Transverse colon (tissue), 4 donors: ENCODE data around the gene VGLL3. TPM values are rescaled to one million over a fixed set of nuclear protein-coding genes. Genes with fewer than 3 reads are reported as not detected.

Experiments
- DNase-seq: peaks from one replicate; pipeline ENCODE4 v3.0.0-alpha.2; 2019
- H3K27ac ChIP-seq, 4 donors: fragments of 200-600 bp; sonication (generic); 2 replicates each; pipeline ENCODE4 v1.5.1; 2016 to 2018; ENCODE audit warnings: inconsistent platforms in 4 of 4
- H3K27me3 ChIP-seq: fragments of 200-600 bp; sonication (generic); 2 replicates; pipeline ENCODE4 v1.5.1; 2017; ENCODE audit warnings: inconsistent platforms
- H3K36me3 ChIP-seq, 4 donors: fragments of 200-600 bp; sonication (generic); 2 replicates each; pipeline ENCODE4 v1.5.1; 2017 to 2019; ENCODE audit warnings: inconsistent platforms in 4 of 4
- H3K4me1 ChIP-seq, 4 donors: fragments of 200-600 bp; sonication (generic); 2 replicates each; pipeline ENCODE4 v1.5.1; 2017 to 2020; ENCODE audit warnings: inconsistent platforms in 4 of 4
- H3K4me3 ChIP-seq, 4 donors: fragments of 200-600 bp; sonication (generic); 1 replicate in 1 of 4; 2 replicates in 3 of 4; pipeline versions ENCODE4 v1.5.1 to v1.6.1; 2017 to 2019; ENCODE audit warnings: inconsistent platforms in 4 of 4
- H3K9me3 ChIP-seq, 2 donors: fragments of 200-600 bp; sonication (generic); 2 replicates each; pipeline ENCODE4 v1.5.1; 2017 to 2019; ENCODE audit warnings: inconsistent platforms in 2 of 2
- CTCF ChIP-seq, 5 experiments: fragments of 200-600 bp in 3 of 5; fragments of 450-650 bp in 2 of 5; sonication (generic) in 3 of 5; IDR thresholded peaks; 1 replicate in 2 of 5; 2 replicates in 3 of 5; pipeline ENCODE4 v1.5.1; 2016 to 2017; ENCODE audit warnings: antibody characterized with exemption in 5 of 5, inconsistent platforms in 3 of 5, mild to moderate bottlenecking in 2 of 5, moderate library complexity in 1 of 5
- EP300 ChIP-seq: sonication (generic); formaldehyde crosslinking; IDR thresholded peaks from one replicate; pipeline ENCODE4 v1.6.1; 2017; ENCODE audit warnings: antibody characterized with exemption, low read depth
- POLR2A ChIP-seq: fragments of 450-650 bp; IDR thresholded peaks from one replicate; pipeline ENCODE4 v1.6.1; 2016; ENCODE audit warnings: antibody characterized with exemption, mild to moderate bottlenecking, moderate library complexity
- POLR2AphosphoS5 ChIP-seq, 3 donors: sonication (generic); formaldehyde crosslinking; IDR thresholded peaks; one replicate each; pipeline ENCODE4 v1.6.1; 2016; ENCODE audit warnings: antibody characterized with exemption in 3 of 3
- WGBS, 2 donors: methylation state at CpG; one replicate each; pipeline ENCODE4 v1.1.5; 2018; ENCODE audit warnings: low coverage in 1 of 2; 5-methylcytosine and 5-hydroxymethylcytosine counted together
- in situ Hi-C, 4 donors: fragments of 200-750 bp; cut with MboI; loops; one replicate each; pipeline versions ENCODE4 v1.15.0 to v1.15.1; 2017; ENCODE audit warnings: low sequenced_read_pairs in 3 of 4, low pct_ligation_motif_present in 1 of 4, low pct_unique_long_range_greater_than_20kb in 1 of 4
- intact Hi-C: fragments of 100-400 bp; cut with DNase I; formaldehyde crosslinking; loops from one replicate; pipeline ENCODE4 v1.15.1; 2023; ENCODE audit warnings: low total_unique reads
- total RNA-seq, 4 donors: library from RNA; depleted of rRNA; stranded (reverse); fragments of >200 nt; gene quantifications; one replicate each; pipeline ENCODE4 v1.1.0, GENCODE V29; 2016

Gene VGLL3
- total RNA-seq, 4 donors from 2014 or later: 3.8 to 138 (median 8.0) TPM

- in situ Hi-C loops: no loop called here
- intact Hi-C loops: no loop called here
- Histone ChIP-seq H3K4me1 (no peaks in the 10 kb centered on the region), H3K9me3 (no peaks in the 10 kb centered on the region), H3K36me3 (no peaks in the 10 kb centered on the region), H3K4me3 (no peak overlapping the region), H3K27me3 (no peaks in the 10 kb centered on the region), H3K27ac (no peak overlapping the region)
- TF ChIP-seq CTCF (IDR thresholded peaks at IDR 0.05): no peak
- WGBS, 2 donors: 70 to 78% methylated on average over 3 of the region's 3 CpGs
- no peak for DNase-seq
Observed at GRCh38 chr3:86923071-86923491, 67.9 kb downstream of the VGLL3 start.

GRCh38 chr3:86921971-86922680 is 68.8 kb downstream of the VGLL3 start:
- no peaks in the 10 kb centered on the region for H3K27me3 ChIP-seq
- in situ Hi-C loops (no loop called here), intact Hi-C loops (no loop called here)
- WGBS, 2 donors: 0 to 81% methylated on average over 1 of the region's 1 CpG
- H3K36me3 ChIP-seq: no peaks in the 10 kb centered on the region
- TF ChIP-seq EP300 (no peak), CTCF (IDR thresholded peaks at IDR 0.05) (no peak), POLR2A (no peak)
- H3K9me3 ChIP-seq: no peaks in the 10 kb centered on the region
- no peaks in the 10 kb centered on the region for H3K4me1 ChIP-seq
- no peak overlapping the region for H3K4me3 ChIP-seq
- no peak for DNase-seq
- H3K27ac ChIP-seq: no peak overlapping the region

- no peaks in the 10 kb centered on the region for H3K27me3 ChIP-seq
- WGBS, 2 donors: 60 to 61% methylated on average over 3 of the region's 3 CpGs
Observed at GRCh38 chr3:86914670-86915069, 76.3 kb downstream of the VGLL3 start.

GRCh38 chr3:86913160-86913559 is 77.8 kb downstream of the VGLL3 start:
- TF ChIP-seq POLR2A (no peak), EP300 (no peak), POLR2AphosphoS5 (IDR thresholded peaks at IDR 0.05) (no peak), CTCF (IDR thresholded peaks at IDR 0.05) (no peak)
- Histone ChIP-seq H3K27ac (no peak overlapping the region), H3K4me3 (no peak overlapping the region), H3K4me1 (no peaks in the 10 kb centered on the region), H3K9me3 (no peaks in the 10 kb centered on the region), H3K36me3 (no peaks in the 10 kb centered on the region), H3K27me3 (no peaks in the 10 kb centered on the region)
- DNase-seq: no peak
- in situ Hi-C loops: no loop called here
- intact Hi-C loops: no loop called here
- 69 to 81% methylated on average over 3 of the region's 3 CpGs for WGBS, 2 donors

More at GRCh38 chr3:86914670-86915069, 76.3 kb downstream of the VGLL3 start:
- Histone ChIP-seq H3K36me3 (no peaks in the 10 kb centered on the region), H3K9me3 (no peaks in the 10 kb centered on the region), H3K4me1 (no peaks in the 10 kb centered on the region), H3K27ac (no peak overlapping the region), H3K4me3 (no peak overlapping the region)
- no peak for DNase-seq
- in situ Hi-C loops: no loop called here
- TF ChIP-seq CTCF (IDR thresholded peaks at IDR 0.05): no peak
- TF ChIP-seq POLR2AphosphoS5 (IDR thresholded peaks at IDR 0.05): no peak
- TF ChIP-seq EP300: no peak
- TF ChIP-seq POLR2A: no peak
- intact Hi-C loops: no loop called here
